IPS DF 6.9 (cell line): ENCODE data around the gene TSPAN18.

Experiments
- DNase-seq: peaks from one replicate; pipeline ENCODE4 v3.0.0-alpha.2; 2013; ENCODE audit warnings: low read depth, low spot score
- H3K27ac ChIP-seq: one replicate; pipeline ENCODE4 v1.5.1; 2013; ENCODE audit warnings: low read length, control low read depth
- H3K27me3 ChIP-seq: 2 replicates; pipeline ENCODE4 v1.6.1; 2013; ENCODE audit warnings: mild to moderate bottlenecking, low read length; ENCODE audit not compliant: control insufficient read depth, insufficient read depth
- H3K36me3 ChIP-seq: 2 replicates; pipeline ENCODE4 v1.6.1; 2013; ENCODE audit warnings: low read length; ENCODE audit not compliant: control insufficient read depth, insufficient read depth
- H3K4me1 ChIP-seq: 2 replicates; pipeline ENCODE4 v1.6.1; 2013; ENCODE audit warnings: low read length; ENCODE audit not compliant: control insufficient read depth, insufficient read depth
- H3K4me3 ChIP-seq: 2 replicates; pipeline ENCODE4 v1.5.1; 2013; ENCODE audit warnings: mild to moderate bottlenecking, low read length
- H3K9me3 ChIP-seq: 2 replicates; pipeline ENCODE4 v1.6.1; 2013; ENCODE audit warnings: low read length, inconsistent platforms; ENCODE audit not compliant: control insufficient read depth, insufficient read depth
- WGBS: extraction: QIAGEN DNeasy Blood & Tissue Kit; methylation state at CpG from one replicate; pipeline ENCODE4 v1.1.7; 2013; ENCODE audit warnings: mixed read lengths, missing lambda C conversion rate; ENCODE audit not compliant: insufficient read length, insufficient coverage; 5-methylcytosine and 5-hydroxymethylcytosine counted together

The TSPAN18 gene

GRCh38 chr11:44968510-44968909, 241.7 kb downstream of the TSPAN18 start:
- peaks cover 8% of the 10 kb centered on the region; the same call in 1 of the 2 replicates for H3K4me1 ChIP-seq
- H3K36me3 ChIP-seq = no peaks in the 10 kb centered on the region
- WGBS = no CpG with 5 or more reads among the region's 3 CpGs
- DNase-seq = no peak
- H3K27ac ChIP-seq = no peak overlapping the region
- H3K4me3 ChIP-seq = no peak overlapping the region
- H3K27me3 ChIP-seq = no peaks in the 10 kb centered on the region
- no peaks in the 10 kb centered on the region for H3K9me3 ChIP-seq

DNA sequence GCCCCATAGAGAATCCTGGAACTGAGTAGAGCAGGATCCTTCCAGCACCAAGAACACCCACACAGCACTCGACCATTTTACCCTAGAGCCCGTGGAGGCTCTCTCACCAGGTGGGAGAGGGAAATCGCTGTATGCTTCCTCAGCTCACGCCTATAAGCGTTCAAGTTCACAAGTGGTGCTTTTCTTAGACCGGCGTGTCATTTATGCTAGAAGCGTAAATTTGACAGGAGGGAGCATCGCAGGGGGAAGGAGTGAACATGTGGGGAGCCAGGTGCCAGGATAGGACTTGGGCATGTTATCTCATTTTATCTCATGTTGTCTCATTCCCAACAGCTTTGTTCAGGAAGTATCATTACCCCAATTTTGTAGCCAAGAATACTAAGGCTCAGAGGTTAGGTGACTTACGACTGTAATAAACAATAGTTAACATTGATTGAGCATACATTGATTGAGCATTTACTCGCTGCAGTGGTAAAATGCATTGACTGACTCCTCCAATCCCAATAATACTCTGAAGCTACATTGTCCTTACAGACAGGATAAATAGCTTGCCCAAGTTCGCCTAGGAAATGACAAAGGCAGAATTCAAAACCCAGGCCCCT, 243.0 kb downstream of the TSPAN18 start:
- H3K4me3 ChIP-seq = no peak overlapping the region
- DNase-seq = no peak
- H3K27ac ChIP-seq = no peak overlapping the region
- no CpG with 5 or more reads among the region's 12 CpGs for WGBS
- H3K4me1 ChIP-seq = peaks cover 5% of the 10 kb centered on the region
- no peaks in the 10 kb centered on the region for H3K9me3 ChIP-seq
- no peaks in the 10 kb centered on the region for H3K27me3 ChIP-seq
- H3K36me3 ChIP-seq = no peaks in the 10 kb centered on the region

DNA sequence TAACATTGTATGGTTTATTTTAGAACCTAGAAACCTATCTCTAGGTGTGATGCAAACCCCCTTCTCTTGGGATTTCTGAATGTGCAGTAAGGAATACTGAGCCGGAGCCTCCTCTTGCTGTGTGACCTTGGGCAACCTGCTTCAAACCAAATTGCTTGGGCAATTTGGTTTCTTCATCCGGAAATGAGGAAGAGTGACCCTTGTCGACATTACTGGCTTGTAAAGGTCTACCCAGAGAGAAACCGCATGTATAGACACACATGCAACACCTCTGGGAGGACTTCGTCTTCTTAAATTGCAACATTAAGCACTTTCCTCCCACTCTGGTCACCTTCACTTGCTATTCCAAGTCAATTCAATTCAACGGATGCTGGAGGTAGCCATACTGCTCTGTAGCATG, 243.5 kb downstream of the TSPAN18 start:
- Histone ChIP-seq H3K9me3 (no peaks in the 10 kb centered on the region), H3K4me3 (no peak overlapping the region), H3K27ac (no peak overlapping the region), H3K4me1 (peaks cover 2% of the 10 kb centered on the region), H3K27me3 (no peaks in the 10 kb centered on the region), H3K36me3 (no peaks in the 10 kb centered on the region)
- DNase-seq = no peak
- WGBS = no CpG with 5 or more reads among the region's 6 CpGs

GRCh38 chr11:44971185-44971584, 244.4 kb downstream of the TSPAN18 start:
- WGBS = no CpG with 5 or more reads among the region's 10 CpGs
- Histone ChIP-seq H3K4me3 (no peak overlapping the region), H3K27me3 (no peaks in the 10 kb centered on the region), H3K36me3 (no peaks in the 10 kb centered on the region), H3K9me3 (no peaks in the 10 kb centered on the region), H3K27ac (no peak overlapping the region), H3K4me1 (peaks cover 2% of the 10 kb centered on the region)
- no peak for DNase-seq

- WGBS = no CpG with 5 or more reads among the region's 19 CpGs
- H3K9me3 ChIP-seq = no peaks in the 10 kb centered on the region
- H3K4me1 ChIP-seq = peaks cover 2% of the 10 kb centered on the region
- H3K27me3 ChIP-seq = no peaks in the 10 kb centered on the region
- no peak overlapping the region for H3K27ac ChIP-seq
- no peak overlapping the region for H3K4me3 ChIP-seq
- no peaks in the 10 kb centered on the region for H3K36me3 ChIP-seq
- no peak for DNase-seq
Observed at GRCh38 chr11:44972746-44973435, 246.1 kb downstream of the TSPAN18 start.

- no CpG with 5 or more reads among the region's 13 CpGs for WGBS
- DNase-seq = no peak
- no peaks in the 10 kb centered on the region for H3K36me3 ChIP-seq
- H3K4me1 ChIP-seq = peaks cover 1% of the 10 kb centered on the region
- no peak overlapping the region for H3K4me3 ChIP-seq
- H3K9me3 ChIP-seq = no peaks in the 10 kb centered on the region
- H3K27me3 ChIP-seq = no peaks in the 10 kb centered on the region
- no peak overlapping the region for H3K27ac ChIP-seq
Observed at GRCh38 chr11:44973632-44974401, 247.1 kb downstream of the TSPAN18 start.

- Histone ChIP-seq H3K27me3 (no peaks in the 10 kb centered on the region), H3K4me1 (peaks cover 1% of the 10 kb centered on the region), H3K36me3 (no peaks in the 10 kb centered on the region), H3K27ac (no peak overlapping the region), H3K9me3 (no peaks in the 10 kb centered on the region), H3K4me3 (no peak overlapping the region)
- WGBS = no CpG with 5 or more reads among the region's 12 CpGs
- no peak for DNase-seq
Observed at GRCh38 chr11:44974402-44975000, 247.7 kb downstream of the TSPAN18 start.

DNA sequence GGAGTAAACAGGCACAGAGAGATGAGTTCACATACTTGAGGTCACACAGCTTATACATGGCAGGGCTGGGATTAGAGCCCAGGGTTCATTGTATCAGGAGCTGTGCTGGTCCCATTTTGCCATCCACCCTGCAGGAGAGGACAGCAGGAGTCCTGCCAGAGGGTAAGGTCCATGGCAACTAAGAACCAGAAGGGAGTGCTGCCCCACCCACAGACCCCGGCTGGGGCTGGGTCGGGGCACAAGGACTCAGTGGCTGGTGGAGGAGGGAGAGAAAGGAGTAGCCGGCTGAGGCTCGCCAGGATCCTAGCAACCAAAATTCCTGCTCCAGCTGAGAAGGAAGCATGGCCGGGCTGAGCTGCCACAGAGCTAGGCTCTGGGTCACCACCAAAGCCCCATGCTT, 249.8 kb downstream of the TSPAN18 start:
- Histone ChIP-seq H3K36me3 (no peaks in the 10 kb centered on the region), H3K4me1 (peaks cover 3% of the 10 kb centered on the region), H3K27me3 (no peaks in the 10 kb centered on the region), H3K27ac (no peak overlapping the region), H3K4me3 (no peak overlapping the region), H3K9me3 (no peaks in the 10 kb centered on the region)
- no peak for DNase-seq
- WGBS = no CpG with 5 or more reads among the region's 5 CpGs

DNA sequence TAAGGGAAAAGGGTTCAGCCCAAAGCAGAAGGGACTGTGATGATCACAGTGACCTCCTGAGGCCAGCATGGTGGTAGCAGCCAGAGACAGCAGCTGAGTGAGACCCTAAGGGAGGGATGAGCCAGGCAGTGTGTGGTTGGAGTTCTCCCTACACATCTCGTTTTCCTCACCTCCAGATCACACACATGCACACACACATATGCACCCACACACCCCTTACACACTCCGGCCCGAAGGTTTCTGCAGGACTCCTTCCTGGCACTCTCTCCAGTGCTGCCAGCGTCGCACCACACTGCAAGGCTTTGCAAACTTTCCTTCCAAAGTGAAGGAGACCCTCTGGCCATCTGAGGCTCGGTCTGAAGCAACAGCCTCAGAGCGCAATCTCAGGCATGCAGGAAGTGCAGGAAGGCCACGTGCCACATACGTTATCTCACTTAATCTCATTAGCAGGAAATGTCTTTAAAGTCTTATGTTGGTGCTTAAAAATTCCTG, 250.8 kb downstream of the TSPAN18 start:
- no peak for DNase-seq
- H3K36me3 ChIP-seq = no peaks in the 10 kb centered on the region
- H3K4me1 ChIP-seq = peaks cover 3% of the 10 kb centered on the region
- H3K4me3 ChIP-seq = no peak overlapping the region
- no CpG with 5 or more reads among the region's 9 CpGs for WGBS
- H3K9me3 ChIP-seq = no peaks in the 10 kb centered on the region
- H3K27me3 ChIP-seq = no peaks in the 10 kb centered on the region
- no peak overlapping the region for H3K27ac ChIP-seq

- H3K27me3 ChIP-seq = no peaks in the 10 kb centered on the region
- no peaks in the 10 kb centered on the region for H3K9me3 ChIP-seq
- H3K4me1 ChIP-seq = peaks cover 3% of the 10 kb centered on the region
- no peaks in the 10 kb centered on the region for H3K36me3 ChIP-seq
- H3K4me3 ChIP-seq = no peak overlapping the region
- no peak overlapping the region for H3K27ac ChIP-seq
- WGBS = 100% methylated on average over 2 of the region's 3 CpGs
- no peak for DNase-seq
Observed at GRCh38 chr11:44978274-44978960, 251.7 kb downstream of the TSPAN18 start.
